GM18873 (cell line): Measurements from ENCODE around the gene HOXC9.
"Not testable (repeated sequence)": the region's sequence is repeated elsewhere in the genome, so short reads cannot be mapped to it uniquely, and the experiment has no call there.

Experiments
- ATAC-seq: cut with Tn5 transposase; IDR thresholded peaks from one replicate; pipeline ENCODE4 v1.9.1; 2021; ENCODE audit warnings: mild to moderate bottlenecking, moderate library complexity, moderate number of reproducible peaks; ENCODE audit not compliant: unreplicated experiment, low FRiP score

Gene HOXC9

GRCh38 chr12:54036620-54037359 lies 36.8 kb downstream of the HOXC9 start:
- no peak for ATAC-seq

- ATAC-seq, result no peak
Measured at GRCh38 chr12:54037360-54038283, 37.7 kb downstream of the HOXC9 start.

- ATAC-seq, result no peak
Measured at GRCh38 chr12:54038284-54038870, 38.4 kb downstream of the HOXC9 start.

- ATAC-seq, result no peak
Measured at GRCh38 chr12:54038871-54039414, 39.0 kb downstream of the HOXC9 start.

- no peak for ATAC-seq
Measured at GRCh38 chr12:54039417-54040147, 39.6 kb downstream of the HOXC9 start.

- no peak for ATAC-seq
Measured at GRCh38 chr12:54040148-54040494, 40.2 kb downstream of the HOXC9 start.

GRCh38 chr12:54040648-54041047 lies 40.7 kb downstream of the HOXC9 start:
- ATAC-seq, result no peak

- no peak for ATAC-seq
Measured at GRCh38 chr12:54041097-54041690, 41.2 kb downstream of the HOXC9 start.

- ATAC-seq, result not testable (repeated sequence)
Measured at GRCh38 chr12:54042033-54042432, 42.1 kb downstream of the HOXC9 start.

GRCh38 chr12:54042970-54043853 lies 43.3 kb downstream of the HOXC9 start:
- ATAC-seq, result no peak

GRCh38 chr12:54044425-54045103 lies 44.6 kb downstream of the HOXC9 start:
- no peak for ATAC-seq

- ATAC-seq, result no peak
Measured at GRCh38 chr12:54045401-54045800, 45.4 kb downstream of the HOXC9 start.

- no peak for ATAC-seq
Measured at GRCh38 chr12:54045868-54046521, 46.0 kb downstream of the HOXC9 start.

GRCh38 chr12:54046809-54047159 lies 46.8 kb downstream of the HOXC9 start:
- no peak for ATAC-seq

- no peak for ATAC-seq
Measured at GRCh38 chr12:54047160-54047963, 47.4 kb downstream of the HOXC9 start.

- ATAC-seq, result no peak
Measured at GRCh38 chr12:54047964-54048303, 48.0 kb downstream of the HOXC9 start.

GRCh38 chr12:54048406-54049093 lies 48.6 kb downstream of the HOXC9 start:
- no peak for ATAC-seq
